ENCODE results near the gene PDZRN4. TPM values are rescaled to one million over a fixed set of nuclear protein-coding genes. Genes with fewer than 3 reads are reported as not detected.

The PDZRN4 gene
- total and polyA plus RNA-seq, 2 donors (not counting 3 experiments of a cell fraction or from before 2014, with no cell fraction given): not detected

DNA sequence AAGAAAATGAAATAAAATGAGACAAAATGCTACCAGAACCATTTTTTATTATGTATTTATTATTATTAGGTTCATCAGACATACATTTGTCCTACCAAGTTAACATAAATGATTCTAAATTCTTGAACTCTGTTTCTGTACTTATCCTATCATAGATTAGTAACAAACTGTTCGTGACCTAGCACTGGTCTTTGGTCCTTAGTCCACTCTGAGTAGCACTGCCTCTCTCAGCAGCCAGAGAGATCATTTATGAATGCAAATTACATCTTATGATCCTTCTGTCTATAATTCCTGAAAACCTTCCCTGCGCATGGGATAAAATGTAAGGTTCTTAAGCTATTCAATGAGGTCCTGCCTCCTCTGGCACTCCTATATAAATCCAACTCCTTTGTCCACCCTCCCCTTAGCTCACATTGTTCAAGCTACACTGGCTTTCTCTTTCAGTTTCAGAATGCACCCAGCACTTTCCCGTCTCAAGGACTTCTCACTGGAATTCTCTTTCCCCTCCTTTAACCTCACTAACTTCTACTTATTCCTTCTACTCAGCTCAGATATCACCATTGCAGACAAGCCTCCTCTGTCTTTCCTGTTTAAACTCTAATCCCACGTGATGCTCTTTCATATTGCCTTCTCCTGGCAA lies 17.1 kb downstream of the PDZRN4 start:
- H3K36me3 ChIP-seq (ENCODE audit: control insufficient read depth in 2 of 2, extremely low read depth in 1 of 2, insufficient read depth in 2 of 2, low read length in 2 of 2): no peaks in the 10 kb centered on the region
- ChIA-PET POLR2A (no interaction called here), CTCF (interaction anchor here (1.8 to 2.2 kb wide), 2 partner anchors 14 to 259 kb away, joined by 6 to 14 read pairs; no protein-coding TSS in a partner anchor)
- H3K4me2 ChIP-seq (ENCODE audit: insufficient read depth, low read length): peak overlapping the region; percentile 10
- H3K9me3 ChIP-seq (replicated peaks; ENCODE audit: control insufficient read depth, insufficient read depth, low read length): no peaks in the 10 kb centered on the region
- H3K27ac ChIP-seq (ENCODE audit: insufficient read depth, low read depth, low read length): no peak overlapping the region
- H3K9ac ChIP-seq (replicated peaks; ENCODE audit: extremely low read depth, insufficient read depth, low read length): no peak overlapping the region
- H3K4me3 ChIP-seq (replicated peaks in 1 of 3; ENCODE audit: insufficient read depth in 1 of 3, low read depth in 1 of 3, low read length in 3 of 3): no peak overlapping the region
- TF ChIP-seq EZH2 (IDR thresholded peaks at IDR 0.05; ENCODE audit: borderline replicate concordance, low read depth, low read length, severe bottlenecking): no peak
- no peak for TF ChIP-seq POLR2AphosphoS5 (IDR thresholded peaks at IDR 0.05; ENCODE audit: insufficient read depth, low read depth, low read length)
- no peak for TF ChIP-seq FOS (IDR thresholded peaks at IDR 0.05; ENCODE audit: borderline replicate concordance, insufficient read depth, low read length)
- no peak for TF ChIP-seq MYC (IDR thresholded peaks at IDR 0.05; ENCODE audit: low read depth, low read length)
- no peak for TF ChIP-seq CTCF (IDR thresholded peaks at IDR 0.05; ENCODE audit: extremely low read depth in 1 of 2, insufficient read depth in 1 of 2, low read depth in 1 of 2, low read length in 2 of 2)
- TF ChIP-seq POLR2A (IDR thresholded peaks at IDR 0.05; ENCODE audit: low read depth, low read length): no peak
- TF ChIP-seq, protein P1, sequence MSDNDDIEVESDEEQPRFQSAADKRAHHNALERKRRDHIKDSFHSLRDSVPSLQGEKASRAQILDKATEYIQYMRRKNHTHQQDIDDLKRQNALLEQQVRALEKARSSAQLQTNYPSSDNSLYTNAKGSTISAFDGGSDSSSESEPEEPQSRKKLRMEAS (IDR thresholded peaks at IDR 0.05; ENCODE audit: insufficient read depth, insufficient read length): no peak
- no peak for TF ChIP-seq JUN (IDR thresholded peaks at IDR 0.05; ENCODE audit: borderline replicate concordance, insufficient read depth, insufficient read length, low read depth)
- TF ChIP-seq GATA2 (IDR thresholded peaks at IDR 0.05; ENCODE audit: insufficient read depth, insufficient read length, low read depth, low read length): no peak
- no peaks in the 10 kb centered on the region for H3K9me1 ChIP-seq (replicated peaks; ENCODE audit: control insufficient read depth, extremely low read depth, insufficient read depth, low read length)
- intact Hi-C loops (cut with micrococcal nuclease): no loop called here
- dilution Hi-C loops (cut with MboI; ENCODE audit: extremely low pct_ligation_motif_present, low sequenced_read_pairs): no loop called here
- FAIRE-seq: no peak
- H3K79me2 ChIP-seq (ENCODE audit: control insufficient read depth, insufficient read depth, low read length): no peaks in the 10 kb centered on the region
- no TSS peak for BruUV-seq (replicated peaks)
- H4K20me1 ChIP-seq (replicated peaks; ENCODE audit: control insufficient read depth, extremely low read depth, insufficient read depth, low read length): no peaks in the 10 kb centered on the region
- H3K4me1 ChIP-seq (ENCODE audit: control insufficient read depth, extremely low read depth, insufficient read depth, low read length): no peaks in the 10 kb centered on the region
- DNase-seq (ENCODE audit: low read depth, low spot score): peak; percentile 5
- peak overlapping the region; percentile 27 for H2AFZ ChIP-seq (ENCODE audit: low read depth, low read length)
- no peaks in the 10 kb centered on the region for H3K27me3 ChIP-seq (ENCODE audit: control insufficient read depth in 2 of 2, insufficient read depth in 2 of 2, low read length in 2 of 2)
